OCI-LY3 (cell line): ENCODE results near the gene CHML.

Experiments used
- CTCF ChIP-seq: fragments of 200-600, 300-600 bp; sonication (generic); IDR thresholded peaks from 2 replicates; pipeline ENCODE4 v1.5.1; 2014; ENCODE audit warnings: antibody characterized with exemption, low read length, low read depth
- EZH2phosphoT487 ChIP-seq: fragments of 200-600 bp; shearing (Covaris generic); IDR thresholded peaks from 2 replicates; pipeline ENCODE4 v1.6.1; 2018; ENCODE audit warnings: antibody characterized with exemption, mixed run types, low read depth

GRCh38 chr1:241598249-241598648 lies 41.9 kb downstream of the CHML start:
- TF ChIP-seq CTCF (no peak), EZH2phosphoT487 (no peak)
